Nephron progenitor cell (in vitro differentiated cells): Measurements from ENCODE around the gene C1QTNF8.
"Not testable (repeated sequence)": the region's sequence is repeated elsewhere in the genome, so short reads cannot be mapped to it uniquely, and the experiment has no call there.

Experiments used
- DNase-seq: peaks from one replicate; pipeline ENCODE4 v3.0.0; 2021
- H3K27ac Mint-ChIP-seq: 2 replicates; pipeline ENCODE4 v1.8.0; 2021; ENCODE audit warnings: mild to moderate bottlenecking, moderate library complexity, mixed read lengths
- H3K27me3 Mint-ChIP-seq: 2 replicates; pipeline ENCODE4 v1.8.0; 2021; ENCODE audit warnings: mild to moderate bottlenecking, low read depth, mixed read lengths; ENCODE audit not compliant: poor library complexity
- H3K36me3 Mint-ChIP-seq: 2 replicates; pipeline ENCODE4 v1.8.0; 2021; ENCODE audit warnings: low read depth, mixed read lengths
- H3K4me1 Mint-ChIP-seq: 2 replicates; pipeline ENCODE4 v1.8.0; 2021; ENCODE audit warnings: mixed read lengths
- H3K4me3 Mint-ChIP-seq: 2 replicates; pipeline ENCODE4 v1.8.0; 2021; ENCODE audit warnings: mild to moderate bottlenecking, moderate library complexity, mixed read lengths
- H3K9me3 Mint-ChIP-seq: 2 replicates; pipeline ENCODE4 v1.8.0; 2021; ENCODE audit warnings: mild to moderate bottlenecking, moderate library complexity, mixed read lengths
- CTCF ChIP-seq: fragments of 200-600 bp; sonication (generic); IDR thresholded peaks from 2 replicates; pipeline ENCODE4 v1.5.0; 2021; ENCODE audit warnings: antibody characterized with exemption

Gene C1QTNF8

GRCh38 chr16:1089439-1089821, 6.6 kb downstream of the C1QTNF8 start:
- Mint-ChIP-seq H3K27ac (no peak overlapping the region), H3K4me1 (peaks cover 28% of the 10 kb centered on the region), H3K4me3 (no peak overlapping the region), H3K9me3 (peaks cover 31% of the 10 kb centered on the region), H3K27me3 (peaks cover 9% of the 10 kb centered on the region), H3K36me3 (peaks cover 9% of the 10 kb centered on the region)
- no peak for TF ChIP-seq CTCF
- DNase-seq = no peak

- no peak overlapping the region for H3K27ac Mint-ChIP-seq
Measured at GRCh38 chr16:1088295-1089170, 7.5 kb downstream of the C1QTNF8 start.

GRCh38 chr16:1086443-1086842, 9.6 kb downstream of the C1QTNF8 start:
- peaks cover 37% of the 10 kb centered on the region for H3K9me3 Mint-ChIP-seq
- not testable (repeated sequence) for H3K27ac Mint-ChIP-seq, DNase-seq, H3K36me3 Mint-ChIP-seq, H3K4me3 Mint-ChIP-seq, H3K27me3 Mint-ChIP-seq
- H3K4me1 Mint-ChIP-seq = peaks cover 41% of the 10 kb centered on the region

More at GRCh38 chr16:1088295-1089170, 7.5 kb downstream of the C1QTNF8 start:
- Mint-ChIP-seq H3K4me1 (peaks cover 33% of the 10 kb centered on the region), H3K27me3 (peaks cover 9% of the 10 kb centered on the region), H3K36me3 (peaks cover 9% of the 10 kb centered on the region), H3K4me3 (no peak overlapping the region), H3K9me3 (peaks cover 37% of the 10 kb centered on the region)
- no peak for TF ChIP-seq CTCF
- no peak for DNase-seq

GRCh38 chr16:1084971-1085370, 11.1 kb downstream of the C1QTNF8 start:
- H3K4me3 Mint-ChIP-seq = no peak overlapping the region
- peaks cover 37% of the 10 kb centered on the region for H3K9me3 Mint-ChIP-seq
- H3K36me3 Mint-ChIP-seq = peaks cover 9% of the 10 kb centered on the region
- no peak for TF ChIP-seq CTCF
- peaks cover 35% of the 10 kb centered on the region for H3K4me1 Mint-ChIP-seq
- DNase-seq = no peak
- no peak overlapping the region for H3K27ac Mint-ChIP-seq
- peaks cover 9% of the 10 kb centered on the region for H3K27me3 Mint-ChIP-seq

GRCh38 chr16:1082952-1083675, 12.9 kb downstream of the C1QTNF8 start:
- H3K9me3 Mint-ChIP-seq = peaks cover 37% of the 10 kb centered on the region
- no peak overlapping the region for H3K4me3 Mint-ChIP-seq
- no peak overlapping the region for H3K27ac Mint-ChIP-seq
- peaks cover 9% of the 10 kb centered on the region for H3K27me3 Mint-ChIP-seq
- DNase-seq = peak; percentile 76
- H3K36me3 Mint-ChIP-seq = peaks cover 9% of the 10 kb centered on the region
- TF ChIP-seq CTCF = no peak
- peaks cover 32% of the 10 kb centered on the region for H3K4me1 Mint-ChIP-seq

GRCh38 chr16:1082266-1082951, 13.6 kb downstream of the C1QTNF8 start:
- Mint-ChIP-seq H3K27ac (no peak overlapping the region), H3K4me3 (peak overlapping the region; percentile 42), H3K9me3 (peaks cover 34% of the 10 kb centered on the region), H3K4me1 (peaks cover 28% of the 10 kb centered on the region), H3K27me3 (peaks cover 9% of the 10 kb centered on the region), H3K36me3 (peaks cover 9% of the 10 kb centered on the region)
- TF ChIP-seq CTCF = no peak
- DNase-seq = no peak
